ENCODE measurements around the gene KCNIP4.

The KCNIP4 gene

GRCh38 chr4:21849077-21849476 is 99.5 kb downstream of the KCNIP4 start:
- DNase-seq (ENCODE audit: low read depth in 2 of 2, low spot score in 1 of 2), result no peak

GRCh38 chr4:21848021-21848420 is 100.6 kb downstream of the KCNIP4 start:
- no peak for DNase-seq (ENCODE audit: low read depth in 2 of 2, low spot score in 1 of 2)

GRCh38 chr4:21845663-21846062 is 102.9 kb downstream of the KCNIP4 start:
- no peak for DNase-seq (ENCODE audit: low read depth in 2 of 2, low spot score in 1 of 2)

GRCh38 chr4:21835712-21836111 is 112.9 kb downstream of the KCNIP4 start:
- DNase-seq (ENCODE audit: low read depth in 2 of 2, low spot score in 1 of 2), result no peak

GRCh38 chr4:21830272-21830671 is 118.3 kb downstream of the KCNIP4 start:
- DNase-seq (ENCODE audit: low read depth in 2 of 2, low spot score in 1 of 2), result no peak

- DNase-seq (ENCODE audit: low read depth in 2 of 2, low spot score in 1 of 2), result no peak
These were observed 121.0 kb downstream of the KCNIP4 start for GRCh38 chr4:21827575-21827974.

GRCh38 chr4:21826071-21826470 is 122.5 kb downstream of the KCNIP4 start:
- DNase-seq (ENCODE audit: low read depth in 2 of 2, low spot score in 1 of 2), result no peak

GRCh38 chr4:21819086-21819485 is 129.5 kb downstream of the KCNIP4 start:
- DNase-seq (ENCODE audit: low read depth in 2 of 2, low spot score in 1 of 2), result no peak

- DNase-seq (ENCODE audit: low read depth in 2 of 2, low spot score in 1 of 2), result no peak
These were observed 132.8 kb downstream of the KCNIP4 start for GRCh38 chr4:21815651-21816377.

GRCh38 chr4:21811565-21811964 is 137.0 kb downstream of the KCNIP4 start:
- no peak for DNase-seq (ENCODE audit: low read depth in 2 of 2, low spot score in 1 of 2)

GRCh38 chr4:21806991-21807390 is 141.6 kb downstream of the KCNIP4 start:
- DNase-seq (ENCODE audit: low read depth in 2 of 2, low spot score in 1 of 2), result no peak

- DNase-seq (ENCODE audit: low read depth in 2 of 2, low spot score in 1 of 2), result no peak
These were observed 146.2 kb downstream of the KCNIP4 start for GRCh38 chr4:21802406-21802805.

- DNase-seq (ENCODE audit: low read depth in 2 of 2, low spot score in 1 of 2), result no peak
These were observed 146.7 kb downstream of the KCNIP4 start for GRCh38 chr4:21801661-21802385.

- DNase-seq (ENCODE audit: low read depth in 2 of 2, low spot score in 1 of 2), result no peak
These were observed 153.5 kb downstream of the KCNIP4 start for GRCh38 chr4:21795091-21795490.

- no peak for DNase-seq (ENCODE audit: low read depth in 2 of 2, low spot score in 1 of 2)
These were observed 155.8 kb downstream of the KCNIP4 start for GRCh38 chr4:21792736-21793135.

GRCh38 chr4:21790438-21791029 is 158.0 kb downstream of the KCNIP4 start:
- DNase-seq (ENCODE audit: low read depth in 2 of 2, low spot score in 1 of 2), result no peak

- no peak for DNase-seq (ENCODE audit: low read depth in 2 of 2, low spot score in 1 of 2)
These were observed 168.4 kb downstream of the KCNIP4 start for GRCh38 chr4:21780148-21780547.

- DNase-seq (ENCODE audit: low read depth in 2 of 2, low spot score in 1 of 2), result no peak
These were observed 169.9 kb downstream of the KCNIP4 start for GRCh38 chr4:21778702-21779101.

GRCh38 chr4:21775703-21776102 is 172.9 kb downstream of the KCNIP4 start:
- no peak for DNase-seq (ENCODE audit: low read depth in 2 of 2, low spot score in 1 of 2)

GRCh38 chr4:21769404-21770147 is 179.0 kb downstream of the KCNIP4 start:
- no peak for DNase-seq (ENCODE audit: low read depth in 2 of 2, low spot score in 1 of 2)
